ENCODE data around the gene GNAO1.

GRCh38 chr16:56264609-56264972 lies 73.3 kb downstream of the GNAO1 start:
- no peak for TF ChIP-seq HOXC10 (CRISPR knock-in tag; IDR thresholded peaks at IDR 0.05)
- TF ChIP-seq CTCF (tag by site-specific recombination; IDR thresholded peaks at IDR 0.05) = no peak
- no peak for TF ChIP-seq REST (tag by site-specific recombination; IDR thresholded peaks at IDR 0.05)

All from HEK293 (cell line).